Suprapubic skin (tissue), 4 donors: ENCODE data around the gene LRP1B. TPM values are rescaled to one million over a fixed set of nuclear protein-coding genes. Genes with fewer than 3 reads are reported as not detected.

ENCODE experiments used
- DNase-seq, 2 donors: peaks; one replicate each; pipeline ENCODE4 v3.0.0-alpha.2; 2019; ENCODE audit warnings: low spot score in 2 of 2
- H3K27ac ChIP-seq: fragments of 200-600 bp; sonication (generic); one replicate; pipeline ENCODE4 v1.5.1; 2019
- H3K27me3 ChIP-seq: fragments of 200-600 bp; sonication (generic); one replicate; pipeline ENCODE4 v1.5.1; 2019
- H3K36me3 ChIP-seq: fragments of 200-600 bp; sonication (generic); one replicate; pipeline ENCODE4 v1.5.1; 2019
- H3K4me1 ChIP-seq: fragments of 200-600 bp; sonication (generic); one replicate; pipeline ENCODE4 v1.5.1; 2019
- H3K4me3 ChIP-seq: fragments of 200-600 bp; sonication (generic); one replicate; pipeline ENCODE4 v1.5.1; 2019; ENCODE audit warnings: mild to moderate bottlenecking
- H3K9me3 ChIP-seq: fragments of 200-600 bp; sonication (generic); one replicate; pipeline ENCODE4 v1.5.1; 2019
- EP300 ChIP-seq: sonication (generic); formaldehyde crosslinking; IDR thresholded peaks from one replicate; pipeline ENCODE4 v1.6.1; 2017; ENCODE audit warnings: antibody characterized with exemption
- POLR2A ChIP-seq, 2 donors: fragments of 450-650 bp; IDR thresholded peaks; one replicate each; pipeline ENCODE4 v1.6.1; 2017; ENCODE audit warnings: antibody characterized with exemption in 2 of 2, mild to moderate bottlenecking in 2 of 2, moderate library complexity in 2 of 2
- POLR2AphosphoS5 ChIP-seq, 3 donors: sonication (generic); formaldehyde crosslinking; IDR thresholded peaks; one replicate each; pipeline ENCODE4 v1.6.1; 2017; ENCODE audit warnings: antibody characterized with exemption in 3 of 3
- WGBS: methylation state at CpG from one replicate; pipeline ENCODE4 v1.1.5; 2018; 5-methylcytosine and 5-hydroxymethylcytosine counted together
- total RNA-seq, 4 donors: library from RNA; depleted of rRNA; stranded (reverse); fragments of >200 nt; gene quantifications; one replicate each; pipeline ENCODE4 v1.1.0, GENCODE V29; 2016
- TF ChIP-seq, protein P1 (sequence below), 2 donors: fragments of 200-600 bp in 1 of 2; fragments of 450-650 bp in 1 of 2; sonication (generic) in 1 of 2; IDR thresholded peaks; one replicate each; pipeline ENCODE4 v1.5.1; 2016 to 2019; ENCODE audit warnings: antibody characterized with exemption in 2 of 2, mild to moderate bottlenecking in 1 of 2, moderate library complexity in 1 of 2

LRP1B gene
- total RNA-seq, 4 donors from 2014 or later: 0.11 to 2.7 (median 1.3) TPM

DNA sequence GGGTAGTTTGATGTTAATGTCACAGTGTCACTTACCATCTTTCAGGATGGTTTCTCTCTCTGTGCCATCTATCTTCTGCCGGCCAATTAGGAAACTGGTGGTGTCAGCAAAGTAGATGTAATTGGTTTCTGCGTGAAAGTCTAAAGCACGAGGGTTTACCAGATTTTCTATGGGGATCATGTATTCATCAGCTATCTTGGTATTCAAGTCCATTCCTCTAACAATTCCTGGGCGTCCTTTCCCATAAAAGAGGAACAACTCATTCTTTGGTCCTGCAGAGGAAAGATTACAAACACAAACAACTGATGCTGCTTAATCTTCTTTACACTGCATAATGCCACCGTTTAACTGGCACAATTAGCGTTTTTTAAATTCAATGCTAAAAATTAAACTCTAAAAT lies 1081.9 kb downstream of the LRP1B start:
- Histone ChIP-seq H3K36me3 (no peaks in the 10 kb centered on the region), H3K27me3 (no peaks in the 10 kb centered on the region), H3K9me3 (no peaks in the 10 kb centered on the region), H3K4me1 (no peaks in the 10 kb centered on the region), H3K27ac (no peak overlapping the region), H3K4me3 (no peak overlapping the region)
- WGBS: 92% methylated on average over 6 of the region's 6 CpGs
- DNase-seq: no peak
- TF ChIP-seq POLR2AphosphoS5 (IDR thresholded peaks at IDR 0.05) (no peak), POLR2A (IDR thresholded peaks at IDR 0.05) (no peak), EP300 (no peak)
- TF ChIP-seq, protein P1, sequence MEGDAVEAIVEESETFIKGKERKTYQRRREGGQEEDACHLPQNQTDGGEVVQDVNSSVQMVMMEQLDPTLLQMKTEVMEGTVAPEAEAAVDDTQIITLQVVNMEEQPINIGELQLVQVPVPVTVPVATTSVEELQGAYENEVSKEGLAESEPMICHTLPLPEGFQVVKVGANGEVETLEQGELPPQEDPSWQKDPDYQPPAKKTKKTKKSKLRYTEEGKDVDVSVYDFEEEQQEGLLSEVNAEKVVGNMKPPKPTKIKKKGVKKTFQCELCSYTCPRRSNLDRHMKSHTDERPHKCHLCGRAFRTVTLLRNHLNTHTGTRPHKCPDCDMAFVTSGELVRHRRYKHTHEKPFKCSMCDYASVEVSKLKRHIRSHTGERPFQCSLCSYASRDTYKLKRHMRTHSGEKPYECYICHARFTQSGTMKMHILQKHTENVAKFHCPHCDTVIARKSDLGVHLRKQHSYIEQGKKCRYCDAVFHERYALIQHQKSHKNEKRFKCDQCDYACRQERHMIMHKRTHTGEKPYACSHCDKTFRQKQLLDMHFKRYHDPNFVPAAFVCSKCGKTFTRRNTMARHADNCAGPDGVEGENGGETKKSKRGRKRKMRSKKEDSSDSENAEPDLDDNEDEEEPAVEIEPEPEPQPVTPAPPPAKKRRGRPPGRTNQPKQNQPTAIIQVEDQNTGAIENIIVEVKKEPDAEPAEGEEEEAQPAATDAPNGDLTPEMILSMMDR (IDR thresholded peaks at IDR 0.05): no peak

DNA sequence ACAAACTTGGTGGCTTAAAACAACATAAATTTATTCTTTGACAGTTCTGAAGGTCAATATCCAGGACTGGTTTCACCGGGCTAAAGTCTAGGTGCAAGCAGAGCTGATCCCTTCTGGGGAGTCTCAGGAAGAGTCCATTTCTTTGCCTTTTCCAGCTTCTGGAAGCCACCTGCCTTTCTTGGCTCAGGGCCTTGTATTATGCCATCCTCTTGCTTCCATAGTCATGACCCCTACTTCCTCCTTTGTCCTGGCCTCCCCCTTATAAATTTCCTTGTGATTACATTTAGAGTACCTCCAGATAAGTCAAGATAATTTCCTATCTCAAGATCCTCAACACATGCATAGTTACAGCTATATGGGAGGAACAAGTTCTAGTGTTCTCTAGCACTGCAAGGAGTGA lies 1089.5 kb downstream of the LRP1B start:
- Histone ChIP-seq H3K4me1 (no peaks in the 10 kb centered on the region), H3K36me3 (no peaks in the 10 kb centered on the region), H3K27ac (no peak overlapping the region), H3K4me3 (no peak overlapping the region), H3K9me3 (no peaks in the 10 kb centered on the region), H3K27me3 (no peaks in the 10 kb centered on the region)
- 71% methylated on average over 1 of the region's 1 CpG for WGBS
- TF ChIP-seq POLR2A (IDR thresholded peaks at IDR 0.05) (no peak), EP300 (no peak), POLR2AphosphoS5 (IDR thresholded peaks at IDR 0.05) (no peak)
- TF ChIP-seq, protein P1 (IDR thresholded peaks at IDR 0.05): no peak
- DNase-seq: no peak

DNA sequence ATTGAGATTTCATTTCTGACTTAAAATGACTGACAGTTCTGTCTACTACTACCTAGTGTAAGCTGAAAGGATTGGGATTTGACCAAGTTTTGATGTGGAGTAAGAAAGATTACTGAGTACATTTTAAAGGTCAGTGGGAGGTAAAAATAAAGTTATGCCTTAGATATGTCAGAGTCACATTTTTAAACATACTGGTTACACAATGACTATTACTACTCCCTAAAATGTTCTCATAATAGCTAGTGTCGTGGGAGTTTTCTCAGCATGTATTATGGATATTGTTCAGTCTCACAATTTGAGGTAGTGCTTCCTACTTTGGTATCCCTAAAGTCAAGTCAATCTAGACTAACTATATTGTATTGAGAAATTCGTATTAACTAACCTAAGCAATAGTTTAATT lies 1092.5 kb downstream of the LRP1B start:
- TF ChIP-seq POLR2A (IDR thresholded peaks at IDR 0.05) (no peak), EP300 (no peak), POLR2AphosphoS5 (IDR thresholded peaks at IDR 0.05) (no peak)
- TF ChIP-seq, protein P1 (IDR thresholded peaks at IDR 0.05): no peak
- WGBS: 90% methylated on average over 2 of the region's 2 CpGs
- H3K9me3 ChIP-seq: no peaks in the 10 kb centered on the region
- no peaks in the 10 kb centered on the region for H3K27me3 ChIP-seq
- H3K36me3 ChIP-seq: no peaks in the 10 kb centered on the region
- H3K4me1 ChIP-seq: no peaks in the 10 kb centered on the region
- no peak for DNase-seq
- no peak overlapping the region for H3K27ac ChIP-seq
- no peak overlapping the region for H3K4me3 ChIP-seq

DNA sequence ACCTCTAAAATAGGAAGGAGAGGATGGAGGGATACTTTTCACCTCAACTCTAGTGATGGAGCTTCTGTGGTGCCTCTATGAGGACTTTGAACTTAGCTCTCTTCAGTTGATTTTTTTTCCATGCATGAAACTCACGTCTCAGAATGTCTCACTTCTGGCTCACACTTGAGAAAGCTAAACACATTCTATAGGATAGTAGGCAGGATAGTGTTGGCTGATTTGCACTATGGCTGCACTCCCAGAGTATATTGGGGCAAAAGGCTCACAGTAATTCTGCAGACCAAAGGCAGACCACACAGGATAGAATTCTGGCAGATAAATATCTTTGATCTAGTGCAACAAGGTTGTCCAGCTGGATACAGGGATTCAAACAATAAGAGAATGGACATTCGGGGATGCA lies 1093.5 kb downstream of the LRP1B start:
- Histone ChIP-seq H3K27ac (no peak overlapping the region), H3K4me1 (no peaks in the 10 kb centered on the region), H3K27me3 (no peaks in the 10 kb centered on the region), H3K4me3 (no peak overlapping the region), H3K9me3 (no peaks in the 10 kb centered on the region), H3K36me3 (no peaks in the 10 kb centered on the region)
- no peak for TF ChIP-seq EP300
- TF ChIP-seq, protein P1 (IDR thresholded peaks at IDR 0.05): no peak
- TF ChIP-seq POLR2A (IDR thresholded peaks at IDR 0.05): no peak
- TF ChIP-seq POLR2AphosphoS5 (IDR thresholded peaks at IDR 0.05): no peak
- no peak for DNase-seq
- WGBS: 88% methylated on average over 2 of the region's 2 CpGs

DNA sequence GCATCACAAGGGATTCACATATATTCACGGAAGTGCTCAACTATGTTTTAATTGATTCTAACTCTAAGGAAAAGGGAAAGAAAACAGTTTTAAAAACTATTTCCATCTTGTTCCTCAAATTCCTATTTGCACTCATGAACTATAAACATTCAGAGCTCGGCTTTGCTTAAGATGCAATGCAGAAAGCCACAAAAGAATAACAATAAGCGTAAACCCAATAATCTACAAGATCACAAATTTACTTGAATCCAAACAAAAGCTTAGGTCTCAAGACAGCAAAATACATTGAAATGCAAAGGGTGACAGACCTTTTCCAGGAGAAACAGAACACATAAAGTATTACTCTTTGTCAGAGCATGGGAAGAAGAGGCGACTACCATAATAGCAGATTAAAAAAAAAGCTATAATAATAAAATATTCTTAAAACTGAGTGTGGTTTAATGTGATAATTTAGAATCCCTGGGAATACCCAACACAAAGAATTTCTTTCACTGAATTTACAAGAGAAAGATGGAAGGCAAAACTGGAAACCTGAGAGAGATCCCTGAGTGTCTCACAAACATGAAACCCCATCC lies 1094.9 kb downstream of the LRP1B start:
- no peak for TF ChIP-seq POLR2A (IDR thresholded peaks at IDR 0.05)
- TF ChIP-seq EP300: no peak
- TF ChIP-seq, protein P1 (IDR thresholded peaks at IDR 0.05): no peak
- no peak for TF ChIP-seq POLR2AphosphoS5 (IDR thresholded peaks at IDR 0.05)
- Histone ChIP-seq H3K36me3 (no peaks in the 10 kb centered on the region), H3K9me3 (no peaks in the 10 kb centered on the region), H3K27me3 (no peaks in the 10 kb centered on the region), H3K27ac (no peak overlapping the region), H3K4me3 (no peak overlapping the region), H3K4me1 (no peaks in the 10 kb centered on the region)
- WGBS: 87% methylated on average over 4 of the region's 4 CpGs
- no peak for DNase-seq
